Endodermal cell (in vitro differentiated cells): ENCODE data around the gene CHRNA5. TPM values are rescaled to one million over a fixed set of nuclear protein-coding genes. Genes with fewer than 3 reads are reported as not detected.

Experiments
- DNase-seq: peaks from one replicate; pipeline ENCODE4 v3.0.0-alpha.2; 2017
- H3K27ac ChIP-seq: 2 replicates; pipeline ENCODE4 v1.5.1; 2013; ENCODE audit warnings: mild to moderate bottlenecking, low read depth, low read length, moderate library complexity
- H3K27me3 ChIP-seq: 2 replicates; pipeline ENCODE4 v1.6.1; 2013; ENCODE audit warnings: mild to moderate bottlenecking, low read length, moderate library complexity; ENCODE audit not compliant: insufficient read depth, control insufficient read depth, poor library complexity, severe bottlenecking
- H3K36me3 ChIP-seq: 2 replicates; pipeline ENCODE4 v1.7.0; 2013; ENCODE audit warnings: mild to moderate bottlenecking, low read length, moderate library complexity; ENCODE audit not compliant: control insufficient read depth, insufficient read depth
- H3K4me1 ChIP-seq: one replicate; pipeline ENCODE4 v1.7.0; 2013; ENCODE audit warnings: low read length; ENCODE audit not compliant: control insufficient read depth, insufficient read depth
- H3K4me3 ChIP-seq: 2 replicates; pipeline ENCODE4 v1.5.1; 2013; ENCODE audit warnings: mild to moderate bottlenecking, low read length, moderate library complexity
- H3K9ac ChIP-seq: 2 replicates; pipeline ENCODE4 v1.6.1; 2013; ENCODE audit warnings: mild to moderate bottlenecking, low read length, moderate library complexity; ENCODE audit not compliant: poor library complexity, severe bottlenecking; ENCODE audit errors: extremely low read depth
- H3K9me3 ChIP-seq: 2 replicates; pipeline ENCODE4 v1.6.1; 2013; ENCODE audit warnings: mild to moderate bottlenecking, low read length, moderate library complexity; ENCODE audit not compliant: control insufficient read depth
- H3K27ac Mint-ChIP-seq: 2 replicates; pipeline ENCODE4 v1.8.0; 2020; ENCODE audit warnings: mixed read lengths
- H3K27me3 Mint-ChIP-seq: 2 replicates; pipeline ENCODE4 v1.8.0; 2021; ENCODE audit warnings: mild to moderate bottlenecking, mixed read lengths; ENCODE audit not compliant: insufficient read depth
- H3K36me3 Mint-ChIP-seq: 2 replicates; pipeline ENCODE4 v1.8.0; 2020; ENCODE audit warnings: low read depth, mixed read lengths
- H3K4me1 Mint-ChIP-seq: 2 replicates; pipeline ENCODE4 v1.8.0; 2020; ENCODE audit warnings: mixed read lengths
- H3K4me3 Mint-ChIP-seq: 2 replicates; pipeline ENCODE4 v1.8.0; 2020; ENCODE audit warnings: mild to moderate bottlenecking, moderate library complexity, mixed read lengths
- H3K9me3 Mint-ChIP-seq: 2 replicates; pipeline ENCODE4 v1.8.0; 2020; ENCODE audit warnings: mild to moderate bottlenecking, mixed read lengths
- WGBS, 2 experiments: methylation state at CpG; one replicate each; pipeline versions ENCODE4 v1.1.5 to v1.1.7; 2013; ENCODE audit warnings: missing lambda C conversion rate in 2 of 2, mixed read lengths in 1 of 2; ENCODE audit not compliant: insufficient coverage in 1 of 2, insufficient read length in 1 of 2; 5-methylcytosine and 5-hydroxymethylcytosine counted together
- total RNA-seq, 2 donors: library from RNA; stranded (reverse); fragmentation: NEBNext Ultra II Directional in 1 of 2; extraction: Animal tissue kit (Norgen Biotek cat#: 25700) in 1 of 2; gene quantifications; 2 replicates in 1 of 2; 3 replicates in 1 of 2; pipeline ENCODE4 v1.2.1, GENCODE V29; 2021
- TF ChIP-seq, protein P1 (sequence below): fragments of 200-600 bp; sonication (generic); conservative IDR thresholded peaks from 2 replicates; pipeline ENCODE4 v1.5.0; 2021; ENCODE audit warnings: antibody characterized with exemption, mild to moderate bottlenecking

CHRNA5 gene
- total RNA-seq, 2 donors from 2014 or later = 16.4 to 23.0 TPM

DNA sequence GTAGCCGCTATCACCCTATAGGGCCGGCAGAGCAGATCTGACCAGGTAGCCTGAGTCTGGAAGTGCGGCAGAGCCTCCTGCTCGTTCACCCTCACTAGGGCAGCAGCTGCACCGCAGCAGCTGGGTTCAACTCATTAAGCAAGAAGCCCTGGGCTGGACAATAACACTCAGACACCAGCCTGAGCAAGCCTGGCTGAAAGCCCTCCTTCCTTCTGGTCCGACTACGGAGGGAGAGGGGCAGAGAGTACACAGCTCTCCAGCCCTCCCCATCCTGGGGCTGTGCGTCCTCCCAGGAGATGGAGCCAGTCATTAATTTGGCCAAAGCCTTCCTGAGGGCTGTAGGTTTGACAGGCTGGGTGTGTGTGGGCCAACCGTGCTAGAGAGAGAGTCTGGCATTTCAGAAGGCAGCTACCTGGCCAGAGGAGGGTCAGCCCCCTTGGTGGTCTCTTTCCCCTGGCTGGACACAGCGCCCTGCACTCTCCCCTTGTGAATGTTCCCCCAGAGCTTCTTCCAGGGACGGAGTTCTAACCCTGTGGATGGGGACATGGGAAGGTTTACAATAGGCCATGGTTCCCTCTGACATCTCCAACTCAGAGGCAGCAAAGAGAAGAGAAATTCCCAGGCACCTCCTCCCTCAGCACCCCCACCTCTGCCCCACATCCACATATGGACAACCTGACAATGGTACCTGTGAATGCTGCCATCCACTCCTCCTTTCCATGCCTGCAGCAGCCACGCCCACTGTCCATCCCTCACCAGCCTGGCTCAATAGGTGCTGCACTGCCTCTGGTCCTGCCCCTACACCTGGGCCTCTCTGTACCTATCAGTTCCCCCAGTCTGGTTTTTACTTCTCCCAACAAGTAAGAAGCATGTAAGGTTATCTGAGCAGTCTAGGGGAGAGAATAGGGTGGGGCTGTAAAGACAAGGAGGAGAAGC is 69.2 kb downstream of the CHRNA5 start:
- H3K9me3 ChIP-seq = peaks cover 9% of the 10 kb centered on the region
- 90% methylated on average over 6 to 12 of the region's 12 CpGs for WGBS, 2 experiments
- no peak overlapping the region for H3K9ac ChIP-seq
- no peaks in the 10 kb centered on the region for H3K4me1 ChIP-seq
- Mint-ChIP-seq H3K4me1 (no peaks in the 10 kb centered on the region), H3K36me3 (peaks cover 4% of the 10 kb centered on the region), H3K9me3 (peaks cover 15% of the 10 kb centered on the region), H3K27ac (no peak overlapping the region), H3K27me3 (peaks cover 2% of the 10 kb centered on the region), H3K4me3 (no peak overlapping the region)
- H3K27ac ChIP-seq = no peak overlapping the region
- no peaks in the 10 kb centered on the region for H3K27me3 ChIP-seq
- no peak for DNase-seq
- no peak overlapping the region for H3K4me3 ChIP-seq
- H3K36me3 ChIP-seq = no peaks in the 10 kb centered on the region
- TF ChIP-seq, protein P1, sequence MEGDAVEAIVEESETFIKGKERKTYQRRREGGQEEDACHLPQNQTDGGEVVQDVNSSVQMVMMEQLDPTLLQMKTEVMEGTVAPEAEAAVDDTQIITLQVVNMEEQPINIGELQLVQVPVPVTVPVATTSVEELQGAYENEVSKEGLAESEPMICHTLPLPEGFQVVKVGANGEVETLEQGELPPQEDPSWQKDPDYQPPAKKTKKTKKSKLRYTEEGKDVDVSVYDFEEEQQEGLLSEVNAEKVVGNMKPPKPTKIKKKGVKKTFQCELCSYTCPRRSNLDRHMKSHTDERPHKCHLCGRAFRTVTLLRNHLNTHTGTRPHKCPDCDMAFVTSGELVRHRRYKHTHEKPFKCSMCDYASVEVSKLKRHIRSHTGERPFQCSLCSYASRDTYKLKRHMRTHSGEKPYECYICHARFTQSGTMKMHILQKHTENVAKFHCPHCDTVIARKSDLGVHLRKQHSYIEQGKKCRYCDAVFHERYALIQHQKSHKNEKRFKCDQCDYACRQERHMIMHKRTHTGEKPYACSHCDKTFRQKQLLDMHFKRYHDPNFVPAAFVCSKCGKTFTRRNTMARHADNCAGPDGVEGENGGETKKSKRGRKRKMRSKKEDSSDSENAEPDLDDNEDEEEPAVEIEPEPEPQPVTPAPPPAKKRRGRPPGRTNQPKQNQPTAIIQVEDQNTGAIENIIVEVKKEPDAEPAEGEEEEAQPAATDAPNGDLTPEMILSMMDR = no peak

DNA sequence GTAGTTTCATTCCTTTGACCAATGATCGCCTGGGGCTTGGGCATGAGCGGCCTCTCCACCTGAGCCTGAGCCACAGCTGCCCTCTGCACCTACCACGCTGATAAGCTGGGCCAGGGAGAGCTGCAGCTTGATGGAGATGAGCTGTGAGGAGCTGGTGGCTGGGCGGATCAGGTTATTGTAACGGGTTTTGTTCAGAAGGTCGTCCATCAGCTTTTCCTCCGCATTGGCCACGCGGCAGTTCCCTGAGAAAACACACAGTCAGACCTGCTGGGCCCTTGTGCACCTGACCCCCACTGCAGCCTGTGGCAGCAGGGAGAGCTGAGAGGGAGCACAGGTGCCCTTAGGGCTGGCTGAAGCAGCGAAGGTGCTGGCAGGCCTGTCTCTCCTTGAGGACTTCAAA is 70.0 kb downstream of the CHRNA5 start:
- no peak overlapping the region for H3K4me3 ChIP-seq
- H3K9me3 Mint-ChIP-seq = peaks cover 15% of the 10 kb centered on the region
- peaks cover 8% of the 10 kb centered on the region for H3K27me3 ChIP-seq
- H3K36me3 Mint-ChIP-seq = peaks cover 4% of the 10 kb centered on the region
- no peaks in the 10 kb centered on the region for H3K36me3 ChIP-seq
- 91 to 95% methylated on average over 10 of the region's 10 CpGs for WGBS, 2 experiments
- H3K9ac ChIP-seq = no peak overlapping the region
- H3K27ac Mint-ChIP-seq = no peak overlapping the region
- no peak overlapping the region for H3K4me3 Mint-ChIP-seq
- TF ChIP-seq, protein P1 = no peak
- H3K27ac ChIP-seq = no peak overlapping the region
- H3K4me1 Mint-ChIP-seq = no peaks in the 10 kb centered on the region
- no peak for DNase-seq
- H3K4me1 ChIP-seq = no peaks in the 10 kb centered on the region
- H3K9me3 ChIP-seq = peaks cover 9% of the 10 kb centered on the region
- H3K27me3 Mint-ChIP-seq = peaks cover 4% of the 10 kb centered on the region

DNA sequence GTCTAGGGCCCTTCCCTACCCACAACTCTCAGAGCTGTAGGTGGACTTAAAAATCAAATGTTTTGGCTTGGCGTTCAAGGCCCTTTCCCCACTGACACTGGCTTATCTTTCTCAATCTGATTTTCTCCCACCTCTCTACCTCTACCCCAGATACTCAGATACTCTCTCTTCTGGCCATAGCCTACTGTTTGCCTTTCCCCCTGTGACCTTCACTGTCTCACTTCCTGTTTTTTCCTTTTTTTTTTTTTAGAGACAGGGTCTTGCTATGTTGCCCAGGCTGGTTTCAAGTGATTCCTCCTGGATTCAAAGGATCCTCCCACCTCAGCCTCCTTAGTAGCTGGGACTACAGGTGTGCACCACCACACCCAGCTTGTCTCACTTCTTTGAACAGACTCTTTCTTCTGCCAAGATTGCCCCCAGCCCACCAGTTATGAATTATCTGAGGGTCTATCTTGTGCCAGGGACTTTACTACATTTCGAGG is 71.1 kb downstream of the CHRNA5 start:
- no peak for DNase-seq
- Mint-ChIP-seq H3K27me3 (peaks cover 7% of the 10 kb centered on the region), H3K4me3 (no peak overlapping the region), H3K4me1 (no peaks in the 10 kb centered on the region), H3K27ac (no peak overlapping the region), H3K9me3 (peaks cover 15% of the 10 kb centered on the region), H3K36me3 (peaks cover 4% of the 10 kb centered on the region)
- WGBS, 2 experiments = 80 to 94% methylated on average over 2 of the region's 2 CpGs
- Histone ChIP-seq H3K9ac (no peak overlapping the region), H3K36me3 (no peaks in the 10 kb centered on the region), H3K4me3 (no peak overlapping the region), H3K27me3 (peaks cover 11% of the 10 kb centered on the region), H3K4me1 (no peaks in the 10 kb centered on the region), H3K27ac (no peak overlapping the region), H3K9me3 (peaks cover 9% of the 10 kb centered on the region)
- TF ChIP-seq, protein P1 = no peak
